HG02840 (cell line): ENCODE measurements around the gene VSIG2.

Experiments used
- ATAC-seq: cut with Tn5 transposase; IDR thresholded peaks from one replicate; pipeline ENCODE4 v1.9.1; 2021; ENCODE audit warnings: mild to moderate bottlenecking, moderate library complexity, moderate number of reproducible peaks; ENCODE audit not compliant: unreplicated experiment, low FRiP score

The VSIG2 gene

GRCh38 chr11:124748481-124749343 is 3.3 kb downstream of the VSIG2 start:
- no peak for ATAC-seq

- ATAC-seq, result no peak
Measured at GRCh38 chr11:124748100-124748418, 4.0 kb downstream of the VSIG2 start.

- no peak for ATAC-seq
Measured at GRCh38 chr11:124747406-124748099, 4.5 kb downstream of the VSIG2 start.

- peak; percentile 86 for ATAC-seq
Measured at GRCh38 chr11:124746621-124747243, 5.3 kb downstream of the VSIG2 start.

GRCh38 chr11:124745835-124746620 is 6.0 kb downstream of the VSIG2 start:
- peak; percentile 16 for ATAC-seq

GRCh38 chr11:124745270-124745834 is 6.7 kb downstream of the VSIG2 start:
- ATAC-seq, result no peak

- no peak for ATAC-seq
Measured at GRCh38 chr11:124743050-124743449, 9.0 kb downstream of the VSIG2 start.

- ATAC-seq, result no peak
Measured at GRCh38 chr11:124742555-124742954, 9.5 kb downstream of the VSIG2 start.

- ATAC-seq, result peak; percentile 40
Measured at GRCh38 chr11:124740277-124740882, 11.7 kb downstream of the VSIG2 start.

GRCh38 chr11:124739479-124740276 is 12.4 kb downstream of the VSIG2 start, which contains the start of gene NRGN:
TSS of gene NRGN (plus strand) at chr11:124739942. CDS start at chr11:124740085, 143 bp downstream.
- peak; percentile 95 for ATAC-seq

- no peak for ATAC-seq
Measured at GRCh38 chr11:124738713-124739478, 13.2 kb downstream of the VSIG2 start.

- no peak for ATAC-seq
Measured at GRCh38 chr11:124737638-124738305, 14.3 kb downstream of the VSIG2 start.

- no peak for ATAC-seq
Measured at GRCh38 chr11:124736736-124737135, 15.3 kb downstream of the VSIG2 start.

- no peak for ATAC-seq
Measured at GRCh38 chr11:124732230-124732629, 19.8 kb downstream of the VSIG2 start.

GRCh38 chr11:124729571-124729970 is 22.5 kb downstream of the VSIG2 start:
- no peak for ATAC-seq

- no peak for ATAC-seq
Measured at GRCh38 chr11:124728134-124728533, 23.9 kb downstream of the VSIG2 start.

GRCh38 chr11:124727474-124727873 is 24.6 kb downstream of the VSIG2 start:
- ATAC-seq, result no peak

- peak; percentile 17 for ATAC-seq
Measured at GRCh38 chr11:124725719-124726105, 26.3 kb downstream of the VSIG2 start.
